ENCODE results near the gene TMEM132D. TPM values are rescaled to one million over a fixed set of nuclear protein-coding genes. Genes with fewer than 3 reads are reported as not detected.

TMEM132D gene
- total RNA-seq, 2 donors from 2014 or later, result not detected

- H3K27me3 ChIP-seq, result no peaks in the 10 kb centered on the region
- H3K27ac ChIP-seq, result no peak overlapping the region
- no peaks in the 10 kb centered on the region for H3K4me1 ChIP-seq
- H3K9me3 ChIP-seq, result no peaks in the 10 kb centered on the region
- no peak for TF ChIP-seq CTCF (IDR thresholded peaks at IDR 0.05)
- no peak overlapping the region for H3K4me3 ChIP-seq
- H3K36me3 ChIP-seq, result no peaks in the 10 kb centered on the region
- DNase-seq (ENCODE audit: low spot score), result no peak
Measured at GRCh38 chr12:129296671-129297070, 607.2 kb downstream of the TMEM132D start.

GRCh38 chr12:129294868-129295267 lies 609.0 kb downstream of the TMEM132D start:
- TF ChIP-seq CTCF (IDR thresholded peaks at IDR 0.05), result no peak
- no peaks in the 10 kb centered on the region for H3K4me1 ChIP-seq
- H3K9me3 ChIP-seq, result no peaks in the 10 kb centered on the region
- H3K27ac ChIP-seq, result no peak overlapping the region
- no peak for DNase-seq (ENCODE audit: low spot score)
- no peaks in the 10 kb centered on the region for H3K36me3 ChIP-seq
- H3K27me3 ChIP-seq, result no peaks in the 10 kb centered on the region
- no peak overlapping the region for H3K4me3 ChIP-seq

GRCh38 chr12:129279771-129280170 lies 624.1 kb downstream of the TMEM132D start:
- no peaks in the 10 kb centered on the region for H3K4me1 ChIP-seq
- no peak for DNase-seq (ENCODE audit: low spot score)
- no peak overlapping the region for H3K4me3 ChIP-seq
- H3K27me3 ChIP-seq, result no peaks in the 10 kb centered on the region
- no peak overlapping the region for H3K27ac ChIP-seq
- H3K9me3 ChIP-seq, result no peaks in the 10 kb centered on the region
- H3K36me3 ChIP-seq, result no peaks in the 10 kb centered on the region
- no peak for TF ChIP-seq CTCF (IDR thresholded peaks at IDR 0.05)

GRCh38 chr12:129276361-129277060 lies 627.3 kb downstream of the TMEM132D start:
- no peak for TF ChIP-seq CTCF (IDR thresholded peaks at IDR 0.05)
- Histone ChIP-seq H3K27me3 (no peaks in the 10 kb centered on the region), H3K27ac (no peak overlapping the region), H3K4me1 (no peaks in the 10 kb centered on the region), H3K36me3 (no peaks in the 10 kb centered on the region), H3K9me3 (no peaks in the 10 kb centered on the region), H3K4me3 (no peak overlapping the region)
- no peak for DNase-seq (ENCODE audit: low spot score)

- TF ChIP-seq CTCF (IDR thresholded peaks at IDR 0.05), result no peak
- no peaks in the 10 kb centered on the region for H3K4me1 ChIP-seq
- DNase-seq (ENCODE audit: low spot score), result peak; percentile 11
- H3K4me3 ChIP-seq, result no peak overlapping the region
- no peaks in the 10 kb centered on the region for H3K9me3 ChIP-seq
- H3K27me3 ChIP-seq, result no peaks in the 10 kb centered on the region
- H3K36me3 ChIP-seq, result no peaks in the 10 kb centered on the region
- H3K27ac ChIP-seq, result no peak overlapping the region
Measured at GRCh38 chr12:129269756-129270495, 633.9 kb downstream of the TMEM132D start.
